DND-41 (cell line): ENCODE data around the gene PRRT1B.

Experiments
- CTCF ChIP-seq: IDR thresholded peaks from 2 replicates; pipeline ENCODE4 v1.5.1; 2012; ENCODE audit warnings: borderline replicate concordance, low read length, moderate library complexity, mild to moderate bottlenecking; ENCODE audit not compliant: poor library complexity, severe bottlenecking; ENCODE audit errors: extremely low read depth
- EZH2 ChIP-seq: IDR thresholded peaks from 3 replicates; pipeline ENCODE4 v1.6.1; 2012; ENCODE audit warnings: borderline replicate concordance, low read depth, mild to moderate bottlenecking, moderate library complexity, low read length, inconsistent platforms; ENCODE audit not compliant: severe bottlenecking

- TF ChIP-seq CTCF (no peak), EZH2 (no peak)
These were observed 49.8 kb downstream of the PRRT1B start for GRCh38 chr9:131594906-131595665.
